Activated CD4-positive, alpha-beta memory T cell treated with anti-CD3 and anti-CD28 coated beads for 36 hours (primary cell): ENCODE measurements around the gene GMDS. TPM values are rescaled to one million over a fixed set of nuclear protein-coding genes. Genes with fewer than 3 reads are reported as not detected.

ENCODE experiments used
- CTCF ChIA-PET: fragments of 350-600 bp; sonication (Branson Sonifier 250); formaldehyde crosslinking; loops from one replicate; lab custom pipeline; 2021; ENCODE audit warnings: antibody characterized with exemption, inconsistent platforms; lab: Charles Lee
- POLR2A ChIA-PET: fragments of 350-600 bp; sonication (Branson Sonifier 250); formaldehyde crosslinking; loops from one replicate; lab custom pipeline; 2021; ENCODE audit warnings: antibody characterized with exemption; lab: Charles Lee
- DNase-seq: peaks from one replicate; pipeline ENCODE4 v3.0.0-alpha.2; 2020
- H3K27ac Mint-ChIP-seq: one replicate; pipeline ENCODE4 v1.8.0; 2021; ENCODE audit warnings: mixed read lengths
- H3K27me3 Mint-ChIP-seq: one replicate; pipeline ENCODE4 v1.8.0; 2021; ENCODE audit warnings: mixed read lengths
- H3K36me3 Mint-ChIP-seq: one replicate; pipeline ENCODE4 v1.8.0; 2021; ENCODE audit warnings: mixed read lengths
- H3K4me1 Mint-ChIP-seq: one replicate; pipeline ENCODE4 v1.8.0; 2021; ENCODE audit warnings: low read depth, mixed read lengths
- H3K4me3 Mint-ChIP-seq: one replicate; pipeline ENCODE4 v1.8.0; 2021; ENCODE audit warnings: mild to moderate bottlenecking, mixed read lengths
- H3K9me3 Mint-ChIP-seq: one replicate; pipeline ENCODE4 v1.8.0; 2021; ENCODE audit warnings: mixed read lengths
- intact Hi-C: fragments of 100-400 bp; cut with micrococcal nuclease; formaldehyde crosslinking; loops from one replicate; pipeline ENCODE4 v1.15.1; 2023
- total RNA-seq, 2 experiments: library from RNA; stranded (reverse); gene quantifications; one replicate each; pipeline ENCODE4 v1.2.3, GENCODE V29; 2021

The GMDS gene
- total RNA-seq, 2 experiments from 2014 or later = 34.7 to 36.4 TPM

DNA sequence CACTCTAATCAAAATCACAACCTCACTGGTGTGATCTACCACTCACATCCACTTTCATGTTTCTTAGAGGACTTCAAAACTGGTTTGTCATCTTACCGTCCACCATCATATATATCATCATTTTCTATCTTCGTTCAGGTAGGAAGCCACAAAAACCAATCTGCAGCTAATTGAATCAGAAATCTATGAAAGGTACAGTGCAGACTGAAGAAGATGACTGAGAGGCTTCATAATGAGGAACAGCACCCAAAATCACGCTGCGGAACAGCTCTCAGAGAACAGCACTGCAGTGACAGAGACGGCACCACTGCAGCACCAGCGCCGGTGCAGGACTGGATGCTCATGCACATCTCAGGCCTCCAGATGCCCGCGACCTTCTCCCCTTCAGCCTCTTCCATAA is 13.0 kb downstream of the GMDS start:
- no peaks in the 10 kb centered on the region for H3K27me3 Mint-ChIP-seq
- peaks cover 2% of the 10 kb centered on the region for H3K36me3 Mint-ChIP-seq
- ChIA-PET CTCF (no interaction called here), POLR2A (no interaction called here)
- H3K9me3 Mint-ChIP-seq = no peaks in the 10 kb centered on the region
- peaks cover 27% of the 10 kb centered on the region for H3K4me1 Mint-ChIP-seq
- no peak overlapping the region for H3K27ac Mint-ChIP-seq
- DNase-seq = no peak
- intact Hi-C loops = no loop called here
- no peak overlapping the region for H3K4me3 Mint-ChIP-seq

DNA sequence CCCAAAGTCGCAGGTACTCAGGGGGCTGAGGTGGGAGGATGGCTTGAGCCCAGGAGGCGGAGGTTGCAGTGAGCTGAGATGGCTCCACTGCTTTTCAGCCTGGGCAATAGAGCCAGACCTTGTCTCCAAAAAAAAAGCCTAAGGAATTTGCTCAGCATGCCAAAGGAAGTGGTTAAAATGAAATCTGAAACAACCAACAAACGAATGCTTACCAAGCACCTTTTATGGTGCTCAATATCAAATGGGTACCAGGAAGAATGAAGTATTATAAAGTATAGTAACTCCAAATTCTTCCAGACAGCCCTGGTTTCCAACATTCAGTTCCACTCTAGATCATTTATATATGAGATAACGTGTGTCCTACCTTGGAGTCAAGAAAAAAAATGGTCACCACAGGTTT is 14.0 kb downstream of the GMDS start:
- Mint-ChIP-seq H3K27ac (no peak overlapping the region), H3K27me3 (no peaks in the 10 kb centered on the region), H3K36me3 (peaks cover 2% of the 10 kb centered on the region), H3K4me3 (no peak overlapping the region), H3K9me3 (no peaks in the 10 kb centered on the region), H3K4me1 (peaks cover 24% of the 10 kb centered on the region)
- POLR2A ChIA-PET = no interaction called here
- DNase-seq = no peak
- CTCF ChIA-PET = no interaction called here
- intact Hi-C loops = no loop called here

DNA sequence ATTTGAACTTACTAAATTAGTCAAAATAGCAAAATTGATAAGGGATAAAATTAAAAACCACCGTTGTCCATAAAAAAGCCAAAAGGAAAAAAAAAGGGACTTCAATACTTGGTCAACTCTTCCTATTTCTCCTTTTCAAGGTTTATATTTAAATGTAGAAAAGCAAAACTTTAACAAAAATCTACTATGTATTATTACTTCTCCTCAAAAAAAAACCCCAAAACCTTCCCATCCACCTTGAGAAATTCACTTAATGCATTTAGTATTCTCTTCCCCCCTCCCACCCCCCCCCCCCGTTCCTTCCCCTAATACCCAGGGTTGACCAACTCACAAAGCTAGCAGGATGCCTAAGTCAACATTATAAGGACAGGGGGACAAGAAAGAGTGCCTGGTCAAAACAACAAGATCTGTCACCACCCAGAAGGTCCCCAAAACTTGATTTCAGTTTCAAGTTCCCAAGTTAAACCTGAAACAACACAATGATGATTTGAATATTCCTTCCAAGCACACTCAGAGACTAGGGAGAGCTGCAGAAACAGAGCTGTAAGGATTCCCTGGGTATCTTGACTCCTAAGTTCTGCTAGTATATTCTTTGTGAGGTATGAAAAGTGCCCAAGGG is 14.6 kb downstream of the GMDS start:
- intact Hi-C loops = no loop called here
- H3K9me3 Mint-ChIP-seq = no peaks in the 10 kb centered on the region

DNA sequence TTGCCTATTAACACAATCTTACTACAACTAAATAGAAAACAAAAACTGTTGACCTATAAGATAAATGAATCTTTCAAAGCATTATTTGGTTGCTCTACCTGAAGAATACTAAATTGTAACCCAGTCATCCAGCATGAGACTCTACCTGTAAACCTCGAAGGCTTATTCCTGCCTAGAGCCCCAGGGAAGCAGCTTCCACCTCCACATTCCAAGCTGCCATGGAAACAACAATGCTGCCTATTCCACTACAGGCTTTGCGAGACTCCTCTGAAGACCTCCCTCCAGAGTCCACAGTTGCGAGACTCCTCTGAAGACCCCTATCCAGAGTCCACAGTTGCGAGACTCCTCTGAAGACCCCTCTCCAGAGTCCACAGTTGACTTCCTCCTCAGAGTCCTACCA is 15.7 kb downstream of the GMDS start:
- no peak overlapping the region for H3K4me3 Mint-ChIP-seq
- intact Hi-C loops = no loop called here
- POLR2A ChIA-PET = no interaction called here

More for the DNA sequence above, 14.6 kb downstream of the GMDS start:
- CTCF ChIA-PET = no interaction called here
- no peak overlapping the region for H3K4me3 Mint-ChIP-seq
- no peak overlapping the region for H3K27ac Mint-ChIP-seq
- H3K36me3 Mint-ChIP-seq = peaks cover 2% of the 10 kb centered on the region
- H3K27me3 Mint-ChIP-seq = no peaks in the 10 kb centered on the region
- POLR2A ChIA-PET = no interaction called here
- no peak for DNase-seq
- H3K4me1 Mint-ChIP-seq = peaks cover 30% of the 10 kb centered on the region

DNA sequence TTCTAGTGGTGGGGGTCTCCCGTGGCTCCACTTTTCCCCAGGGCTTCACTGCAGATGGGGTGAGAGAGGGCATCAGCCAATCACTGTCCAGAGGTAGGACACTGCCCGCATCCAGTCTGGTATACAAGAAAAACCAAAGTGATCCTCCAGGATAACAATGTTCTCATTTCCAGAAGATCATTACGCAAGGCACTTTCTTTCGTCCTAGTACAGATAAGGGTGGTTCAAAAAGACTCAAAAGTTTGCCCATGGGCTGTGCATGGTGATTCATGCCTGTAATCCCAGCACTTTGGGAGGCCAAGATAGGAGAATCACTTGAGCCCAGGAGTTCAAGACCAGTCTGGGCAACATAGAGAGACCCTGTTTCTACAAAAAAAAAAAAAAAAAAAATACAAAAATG is 16.4 kb downstream of the GMDS start:
- DNase-seq = no peak
- ChIA-PET POLR2A (no interaction called here), CTCF (interaction anchor here (1.2 kb wide), 1 partner anchor 20 kb away, joined by 4 read pairs; no protein-coding TSS in a partner anchor)
- peaks cover 2% of the 10 kb centered on the region for H3K36me3 Mint-ChIP-seq
- no peak overlapping the region for H3K27ac Mint-ChIP-seq
- H3K4me3 Mint-ChIP-seq = no peak overlapping the region
- no peaks in the 10 kb centered on the region for H3K27me3 Mint-ChIP-seq
- peaks cover 31% of the 10 kb centered on the region for H3K4me1 Mint-ChIP-seq
- intact Hi-C loops = no loop called here
- no peaks in the 10 kb centered on the region for H3K9me3 Mint-ChIP-seq

More for the DNA sequence above, 15.7 kb downstream of the GMDS start:
- no peaks in the 10 kb centered on the region for H3K27me3 Mint-ChIP-seq
- peaks cover 31% of the 10 kb centered on the region for H3K4me1 Mint-ChIP-seq
- H3K27ac Mint-ChIP-seq = no peak overlapping the region
- peaks cover 2% of the 10 kb centered on the region for H3K36me3 Mint-ChIP-seq
- DNase-seq = no peak
- CTCF ChIA-PET = interaction anchor here (0.6 kb wide), 1 partner anchor 34 kb away, joined by 3 read pairs; no protein-coding TSS in a partner anchor
- H3K9me3 Mint-ChIP-seq = no peaks in the 10 kb centered on the region

DNA sequence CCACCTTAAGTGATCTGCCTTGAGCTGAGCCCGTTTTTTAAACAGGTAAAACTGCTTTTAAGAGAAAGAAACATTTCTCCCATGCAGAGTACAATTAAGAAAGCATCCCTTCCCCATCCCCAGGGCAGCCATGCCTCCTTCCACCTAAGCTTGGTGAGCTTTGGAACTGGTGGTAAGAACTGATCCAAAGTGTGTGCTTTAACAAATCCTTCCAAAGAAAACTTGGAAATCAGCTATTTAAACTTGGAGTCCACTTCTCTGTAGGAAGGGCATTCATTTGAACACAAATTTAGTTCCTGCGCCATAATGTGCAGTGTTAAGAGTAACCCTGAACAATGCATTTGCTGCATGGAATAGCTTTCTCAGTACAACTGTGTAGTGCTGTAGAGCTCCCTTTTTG is 17.0 kb downstream of the GMDS start:
- Mint-ChIP-seq H3K9me3 (no peaks in the 10 kb centered on the region), H3K36me3 (no peaks in the 10 kb centered on the region), H3K4me1 (peaks cover 31% of the 10 kb centered on the region), H3K27ac (no peak overlapping the region), H3K4me3 (no peak overlapping the region), H3K27me3 (no peaks in the 10 kb centered on the region)
- no peak for DNase-seq
- intact Hi-C loops = no loop called here
- CTCF ChIA-PET = interaction anchor here (1.2 kb wide), 1 partner anchor 19 kb away, joined by 4 read pairs; no protein-coding TSS in a partner anchor
- POLR2A ChIA-PET = no interaction called here

DNA sequence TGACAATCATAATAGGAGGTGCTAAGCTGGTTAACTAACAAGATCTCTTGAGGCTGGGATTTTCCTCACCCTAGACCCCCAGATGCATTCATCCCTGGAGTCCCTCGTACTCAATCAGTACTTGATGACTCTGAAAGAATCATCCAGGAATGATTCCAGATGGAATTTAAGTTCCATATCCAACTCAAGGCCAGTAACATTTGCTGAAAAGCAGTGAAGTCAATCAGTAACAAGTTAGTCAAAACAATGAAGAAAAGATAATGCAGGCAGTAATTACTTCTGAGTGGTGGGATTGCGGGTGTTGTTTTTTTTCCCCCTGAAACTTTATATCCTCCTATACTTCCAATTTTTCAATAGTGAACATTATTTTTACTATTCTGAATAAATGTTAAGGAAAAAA is 18.6 kb downstream of the GMDS start:
- H3K9me3 Mint-ChIP-seq = no peaks in the 10 kb centered on the region
- no peaks in the 10 kb centered on the region for H3K36me3 Mint-ChIP-seq
- POLR2A ChIA-PET = no interaction called here
- no peak for DNase-seq
- no peak overlapping the region for H3K27ac Mint-ChIP-seq
- no peaks in the 10 kb centered on the region for H3K27me3 Mint-ChIP-seq
- H3K4me1 Mint-ChIP-seq = peaks cover 27% of the 10 kb centered on the region
- H3K4me3 Mint-ChIP-seq = no peak overlapping the region
- CTCF ChIA-PET = no interaction called here
- intact Hi-C loops = no loop called here

DNA sequence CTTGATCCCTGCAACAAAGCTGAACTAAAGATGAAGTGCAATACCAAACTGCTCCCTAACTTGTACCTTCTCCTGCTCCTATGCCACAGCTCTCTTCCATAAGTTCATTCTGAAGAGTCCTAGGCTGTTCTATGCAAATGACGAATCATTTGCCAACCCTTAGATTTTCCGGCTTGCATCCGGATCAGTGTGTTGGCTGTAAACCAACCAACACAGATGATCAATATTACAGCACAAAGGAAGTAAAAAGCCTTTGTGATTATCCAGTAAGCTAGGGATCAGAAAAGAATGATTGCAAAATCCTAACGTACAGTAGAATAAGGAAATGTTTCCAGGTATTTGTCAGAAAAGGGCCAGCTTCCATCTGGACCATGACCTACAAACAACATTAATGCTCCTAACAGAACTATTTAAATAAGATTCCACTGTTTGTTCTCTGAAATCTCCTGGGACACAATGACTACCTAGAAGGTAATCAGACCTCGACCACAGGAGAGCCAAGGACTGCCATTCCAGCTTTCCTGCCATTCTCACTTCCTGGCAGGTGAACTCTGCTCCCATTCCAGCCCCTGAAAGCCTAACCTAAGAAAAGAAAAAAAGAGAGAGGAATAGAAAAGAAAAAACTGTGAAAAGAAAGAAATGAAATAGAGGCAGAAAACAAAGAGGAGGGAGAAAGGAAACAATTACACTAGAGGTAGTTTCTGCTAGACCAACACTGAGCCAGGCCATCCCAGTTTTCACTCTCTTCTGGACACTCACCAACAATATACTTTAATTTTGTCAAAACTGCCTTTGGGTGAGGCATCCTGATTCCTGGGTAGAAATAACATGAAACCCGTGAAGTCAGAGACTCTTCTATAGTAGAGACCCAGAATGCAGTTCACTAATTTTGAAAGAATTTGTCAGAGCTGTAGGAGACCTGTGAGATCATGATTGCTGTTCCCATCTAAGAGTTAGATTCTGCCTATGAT is 19.7 kb downstream of the GMDS start:
- Mint-ChIP-seq H3K9me3 (no peaks in the 10 kb centered on the region), H3K4me3 (no peak overlapping the region), H3K27ac (no peak overlapping the region), H3K4me1 (peaks cover 21% of the 10 kb centered on the region), H3K36me3 (no peaks in the 10 kb centered on the region), H3K27me3 (no peaks in the 10 kb centered on the region)
- CTCF ChIA-PET = interaction anchor here (1.4 kb wide), 1 partner anchor 16 kb away, joined by 5 read pairs; no protein-coding TSS in a partner anchor
- intact Hi-C loops = no loop called here
- DNase-seq = no peak
- POLR2A ChIA-PET = interaction anchor here (0.6 kb wide), 1 partner anchor 577 kb away, joined by 4 read pairs; no protein-coding TSS in a partner anchor

DNA sequence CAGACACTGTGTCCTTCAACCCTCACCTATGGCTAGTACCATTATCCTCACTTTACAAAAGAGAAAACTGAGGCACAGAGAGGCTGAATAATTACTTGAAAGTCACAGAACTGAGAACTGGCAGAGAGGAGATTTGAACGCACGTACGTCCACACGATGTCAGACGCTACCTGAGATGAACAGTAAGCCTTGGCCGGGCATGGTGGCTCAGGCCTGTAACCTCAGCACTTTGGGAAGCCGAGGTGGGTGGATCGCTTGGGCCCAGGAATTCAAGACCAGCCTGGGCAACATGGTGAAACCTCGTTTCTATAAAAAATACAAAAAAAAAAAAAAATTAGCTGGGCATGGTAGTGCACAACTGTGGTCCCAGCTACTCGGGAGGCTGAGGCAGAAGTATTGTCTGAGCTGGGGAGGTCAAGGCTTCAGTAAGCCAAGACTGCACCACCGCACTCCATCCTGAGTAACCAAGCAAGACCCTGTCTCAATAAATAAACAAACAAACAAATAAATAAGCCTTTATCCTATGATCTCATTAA is 20.5 kb downstream of the GMDS start:
- Mint-ChIP-seq H3K4me3 (no peak overlapping the region), H3K9me3 (no peaks in the 10 kb centered on the region), H3K27ac (no peak overlapping the region), H3K4me1 (peaks cover 21% of the 10 kb centered on the region), H3K36me3 (no peaks in the 10 kb centered on the region), H3K27me3 (no peaks in the 10 kb centered on the region)
- ChIA-PET CTCF (interaction anchor here (1.4 kb wide), 1 partner anchor 15 kb away, joined by 5 read pairs; no protein-coding TSS in a partner anchor), POLR2A (interaction anchor here (0.6 kb wide), 1 partner anchor 577 kb away, joined by 4 read pairs; no protein-coding TSS in a partner anchor)
- intact Hi-C loops = no loop called here
- DNase-seq = no peak

DNA sequence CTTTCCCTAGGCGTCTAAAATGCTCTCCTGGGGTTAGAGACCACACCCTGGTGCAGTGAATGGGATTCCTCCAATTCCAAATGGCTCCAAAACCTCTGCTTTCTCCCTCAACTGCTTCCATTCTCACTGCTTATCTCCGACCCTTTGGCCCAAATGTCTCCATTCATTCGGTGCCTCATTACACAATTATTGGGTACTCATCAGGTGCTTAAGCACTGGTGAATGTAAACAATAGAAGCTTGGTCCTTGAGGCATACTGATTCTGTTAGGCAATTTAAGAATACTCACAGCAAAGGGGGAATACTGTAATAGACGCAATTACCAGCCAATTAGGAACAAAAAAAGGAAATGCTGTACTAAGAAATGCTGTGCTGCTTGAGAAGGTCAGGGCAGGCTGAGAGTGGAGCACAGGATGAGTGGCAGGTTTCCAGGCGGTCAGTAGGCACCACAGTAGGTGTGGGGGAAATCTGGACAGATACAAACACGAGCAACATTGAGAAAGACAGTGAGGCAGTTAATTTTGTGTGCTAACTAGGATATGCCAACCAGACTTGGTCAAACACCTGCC is 23.0 kb downstream of the GMDS start:
- intact Hi-C loops = no loop called here
- Mint-ChIP-seq H3K27me3 (no peaks in the 10 kb centered on the region), H3K4me3 (peak overlapping the region; percentile 72), H3K4me1 (peaks cover 21% of the 10 kb centered on the region), H3K36me3 (no peaks in the 10 kb centered on the region), H3K27ac (no peak overlapping the region), H3K9me3 (no peaks in the 10 kb centered on the region)
- ChIA-PET CTCF (interaction anchor here (1.2 kb wide), 1 partner anchor 132 kb away, joined by 6 read pairs; no protein-coding TSS in a partner anchor), POLR2A (no interaction called here)
- no peak for DNase-seq

DNA sequence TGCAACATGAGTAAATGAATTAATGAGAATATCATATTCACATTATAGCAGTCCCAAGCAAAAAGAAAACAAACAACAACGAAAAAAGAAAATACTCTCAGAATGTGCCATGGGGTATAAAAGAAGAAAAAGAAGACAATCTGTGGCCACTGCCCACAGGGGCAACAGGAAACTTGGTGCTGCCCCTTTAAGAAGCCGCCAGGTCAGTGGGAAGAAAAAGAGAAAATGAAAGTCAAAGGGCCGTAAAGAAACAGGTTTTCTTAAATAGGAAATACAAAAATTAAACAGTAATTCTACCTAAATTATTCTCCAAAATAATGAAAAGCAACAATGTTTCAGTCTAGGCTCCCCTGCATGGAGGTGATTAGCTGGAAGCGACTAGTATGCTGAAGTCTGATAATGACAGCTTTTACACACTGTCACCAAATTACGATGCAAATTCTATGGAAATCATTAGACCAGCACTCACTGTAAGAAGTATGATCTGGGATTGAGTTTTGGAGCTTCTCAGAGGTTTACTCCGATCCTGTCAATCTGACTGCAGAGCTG is 23.6 kb downstream of the GMDS start:
- Mint-ChIP-seq H3K27me3 (no peaks in the 10 kb centered on the region), H3K36me3 (no peaks in the 10 kb centered on the region)
- POLR2A ChIA-PET = no interaction called here

More for the DNA sequence above, 23.6 kb downstream of the GMDS start:
- intact Hi-C loops = no loop called here
- no peak for DNase-seq
- Mint-ChIP-seq H3K9me3 (no peaks in the 10 kb centered on the region), H3K27ac (no peak overlapping the region), H3K4me3 (peak overlapping the region; percentile 72), H3K4me1 (peaks cover 21% of the 10 kb centered on the region)
- CTCF ChIA-PET = interaction anchor here (1.2 to 1.8 kb wide), 2 partner anchors 13 to 132 kb away, joined by 4 to 6 read pairs; no protein-coding TSS in a partner anchor
